ENCODE measurements around the gene P2RX7. TPM values are rescaled to one million over a fixed set of nuclear protein-coding genes. Genes with fewer than 3 reads are reported as not detected.

Gene P2RX7
- total RNA-seq, 1 experiment from 2014 or later = 1.6 TPM

GRCh38 chr12:121111684-121112083 lies 21.0 kb upstream of the P2RX7 start:
- no peak overlapping the region for H3K4me2 ChIP-seq (ENCODE audit: low read length)
- POLR2A ChIA-PET (ENCODE audit: unreplicated experiment) = no interaction called here
- no peaks in the 10 kb centered on the region for H3K79me2 ChIP-seq (ENCODE audit: low read length)
- no peaks in the 10 kb centered on the region for H3K9me2 ChIP-seq (replicated peaks; ENCODE audit: low read length)
- no peak overlapping the region for H3K9ac ChIP-seq (ENCODE audit: low read length)
- H3K27ac ChIP-seq (ENCODE audit: low read length) = no peak overlapping the region
- H3K4me3 ChIP-seq (ENCODE audit: low read length) = no peak overlapping the region
- H3K27me3 ChIP-seq (ENCODE audit: low read length) = no peaks in the 10 kb centered on the region
- H3F3A ChIP-seq (ENCODE audit: low read length, unreplicated experiment) = no peaks in the 10 kb centered on the region
- no peaks in the 10 kb centered on the region for H3K4me1 ChIP-seq (ENCODE audit: insufficient read depth, low read length)
- BruUV-seq (replicated peaks) = no TSS peak
- no peaks in the 10 kb centered on the region for H3K9me3 ChIP-seq (ENCODE audit: low read length)
- H3K36me3 ChIP-seq (ENCODE audit: low read depth, low read length) = no peaks in the 10 kb centered on the region
- intact Hi-C loops (cut with micrococcal nuclease) = loop anchor here (5.0 to 10.0 kb wide), 2 partner anchors 464 to 527 kb away; partner anchors contain the start of gene POP5
- DNase-seq (no peak), ATAC-seq (no peak)
- no peak overlapping the region for H2AFZ ChIP-seq (ENCODE audit: low read length)
- CTCF ChIA-PET = no interaction called here
- no peaks in the 10 kb centered on the region for H4K20me1 ChIP-seq (ENCODE audit: low read length)
- TF ChIP-seq EZH2phosphoT487 (IDR thresholded peaks at IDR 0.05; ENCODE audit: borderline replicate concordance, low read length) (no peak), CTCF (conservative IDR thresholded peaks at IDR 0.05; ENCODE audit: low read depth, low read length) (no peak), EZH2 (IDR thresholded peaks at IDR 0.05; ENCODE audit: low read length, unreplicated experiment) (no peak)

GRCh38 chr12:121112496-121112895 lies 20.2 kb upstream of the P2RX7 start:
- no peak for TF ChIP-seq CTCF (conservative IDR thresholded peaks at IDR 0.05; ENCODE audit: low read depth, low read length)
- no peak for TF ChIP-seq EZH2phosphoT487 (IDR thresholded peaks at IDR 0.05; ENCODE audit: borderline replicate concordance, low read length)
- no peak for TF ChIP-seq EZH2 (IDR thresholded peaks at IDR 0.05; ENCODE audit: low read length, unreplicated experiment)
- no peak for ATAC-seq
- Histone ChIP-seq H3K79me2 (ENCODE audit: low read length) (no peaks in the 10 kb centered on the region), H3K4me3 (ENCODE audit: low read length) (no peak overlapping the region), H3K4me2 (ENCODE audit: low read length) (no peak overlapping the region), H3F3A (ENCODE audit: low read length, unreplicated experiment) (no peaks in the 10 kb centered on the region), H3K27me3 (ENCODE audit: low read length) (no peaks in the 10 kb centered on the region), H3K9ac (ENCODE audit: low read length) (no peak overlapping the region), H3K9me2 (replicated peaks; ENCODE audit: low read length) (no peaks in the 10 kb centered on the region), H4K20me1 (ENCODE audit: low read length) (no peaks in the 10 kb centered on the region), H3K9me3 (ENCODE audit: low read length) (no peaks in the 10 kb centered on the region), H3K4me1 (ENCODE audit: insufficient read depth, low read length) (no peaks in the 10 kb centered on the region), H3K36me3 (ENCODE audit: low read depth, low read length) (no peaks in the 10 kb centered on the region), H2AFZ (ENCODE audit: low read length) (no peak overlapping the region), H3K27ac (ENCODE audit: low read length) (no peak overlapping the region)
- BruUV-seq (replicated peaks) = no TSS peak
- ChIA-PET CTCF (no interaction called here), POLR2A (ENCODE audit: unreplicated experiment) (no interaction called here)
- intact Hi-C loops (cut with micrococcal nuclease) = loop anchor here (5.0 to 10.0 kb wide), 2 partner anchors 465 to 528 kb away; partner anchors contain the start of gene POP5
- DNase-seq = no peak

GRCh38 chr12:121113057-121113456 lies 19.6 kb upstream of the P2RX7 start:
- Histone ChIP-seq H3K36me3 (ENCODE audit: low read depth, low read length) (no peaks in the 10 kb centered on the region), H3K4me3 (ENCODE audit: low read length) (no peak overlapping the region), H2AFZ (ENCODE audit: low read length) (no peak overlapping the region), H3K79me2 (ENCODE audit: low read length) (no peaks in the 10 kb centered on the region), H3K4me1 (ENCODE audit: insufficient read depth, low read length) (no peaks in the 10 kb centered on the region), H3K27me3 (ENCODE audit: low read length) (no peaks in the 10 kb centered on the region), H4K20me1 (ENCODE audit: low read length) (no peaks in the 10 kb centered on the region), H3F3A (ENCODE audit: low read length, unreplicated experiment) (no peaks in the 10 kb centered on the region), H3K4me2 (ENCODE audit: low read length) (no peak overlapping the region), H3K27ac (ENCODE audit: low read length) (no peak overlapping the region), H3K9me2 (replicated peaks; ENCODE audit: low read length) (no peaks in the 10 kb centered on the region), H3K9me3 (ENCODE audit: low read length) (no peaks in the 10 kb centered on the region), H3K9ac (ENCODE audit: low read length) (no peak overlapping the region)
- intact Hi-C loops (cut with micrococcal nuclease) = loop anchor here (5.0 to 10.0 kb wide), 2 partner anchors 466 to 528 kb away; partner anchors contain the start of gene POP5
- ChIA-PET CTCF (interaction anchor here (0.6 kb wide), 1 partner anchor 54 kb away, joined by 6 read pairs; no protein-coding TSS in a partner anchor), POLR2A (ENCODE audit: unreplicated experiment) (no interaction called here)
- no TSS peak for BruUV-seq (replicated peaks)
- no peak for TF ChIP-seq EZH2phosphoT487 (IDR thresholded peaks at IDR 0.05; ENCODE audit: borderline replicate concordance, low read length)
- no peak for TF ChIP-seq CTCF (conservative IDR thresholded peaks at IDR 0.05; ENCODE audit: low read depth, low read length)
- no peak for TF ChIP-seq EZH2 (IDR thresholded peaks at IDR 0.05; ENCODE audit: low read length, unreplicated experiment)
- DNase-seq = no peak
- no peak for ATAC-seq

Data from PC-3 (cell line).